Motor neuron (in vitro differentiated cells): ENCODE results near the gene ZNF846. TPM values are rescaled to one million over a fixed set of nuclear protein-coding genes. Genes with fewer than 3 reads are reported as not detected.

Experiments
- ATAC-seq, 8 experiments: fragments of 200-7000 bp; cut with Tn5 transposase; replicated peaks in 6 of 8; 2 replicates each; pipeline ENCODE4 v1.8.0; 2021; ENCODE audit warnings: mild to moderate bottlenecking in 8 of 8, moderate library complexity in 8 of 8
- H3K27ac ChIP-seq, 2 donors: fragments of 250-450 bp; sonication (Bioruptor Pico); 2 replicates each; pipeline ENCODE4 v1.9.0; 2021; ENCODE audit warnings: antibody characterized with exemption in 2 of 2, mild to moderate bottlenecking in 2 of 2, moderate library complexity in 1 of 2
- H3K4me1 ChIP-seq, 2 donors: fragments of 250-450 bp; sonication (Bioruptor Pico); replicated peaks in 1 of 2; 2 replicates each; pipeline ENCODE4 v1.6.1; 2021; ENCODE audit warnings: antibody characterized with exemption in 2 of 2, mild to moderate bottlenecking in 2 of 2, moderate library complexity in 1 of 2
- H3K4me3 ChIP-seq, 5 donors: fragments of 250-450 bp; sonication (Bioruptor Pico); 2 replicates each; pipeline ENCODE4 v1.9.0; 2021; ENCODE audit warnings: antibody characterized with exemption in 5 of 5, mild to moderate bottlenecking in 5 of 5, moderate library complexity in 4 of 5
- WGBS, 10 experiments: fragments of 450-650 bp; shearing (Covaris generic); methylation state at CpG; one replicate each; pipeline ENCODE4 v1.0.0; 2022; 5-methylcytosine and 5-hydroxymethylcytosine counted together
- in situ Hi-C, 9 experiments: fragments of 400-800 bp; cut with MboI; loops; one replicate each; pipeline ENCODE4 v1.15.0; 2021; ENCODE audit warnings: low sequenced_read_pairs in 9 of 9, low pct_unique_long_range_greater_than_20kb in 2 of 9; ENCODE audit not compliant: unreplicated experiment in 9 of 9
- total RNA-seq, 8 experiments: library from RNA; unstranded; fragments of 300-600 nt; gene quantifications; 2 replicates each; pipeline versions ENCODE4 v1.2.3 to v1.2.4, GENCODE V29; 2022

ZNF846 gene
- total RNA-seq, 8 experiments from 2014 or later = 5.1 to 15.0 (median 7.6) TPM

- 0 to 86% (median 85%) methylated on average over 1 to 3 of the region's 3 CpGs; no CpG with 5 or more reads in 5 of the 10 experiments for WGBS, 10 experiments
- in situ Hi-C loops = no loop called here
- no peak overlapping the region for H3K27ac ChIP-seq
- H3K4me3 ChIP-seq = no peak overlapping the region
- ATAC-seq = no peak
- H3K4me1 ChIP-seq = no peaks in the 10 kb centered on the region
Observed at GRCh38 chr19:9711815-9712214, 56.7 kb downstream of the ZNF846 start.

GRCh38 chr19:9709305-9709704 is 59.2 kb downstream of the ZNF846 start:
- Histone ChIP-seq H3K4me3 (no peak overlapping the region), H3K4me1 (no peaks in the 10 kb centered on the region), H3K27ac (no peak overlapping the region)
- whole genome bisulfite sequencing, 10 experiments = 0 to 60% (median 0%) methylated on average over 1 of the region's 1 CpG; no CpG with 5 or more reads in 4 of the 10 experiments
- in situ Hi-C loops = no loop called here
- ATAC-seq = no peak

- 30 to 100% (median 66%) methylated on average over 1 to 4 of the region's 6 CpGs; no CpG with 5 or more reads in 2 of the 10 experiments for WGBS, 10 experiments
Observed at GRCh38 chr19:9705836-9706235, 62.7 kb downstream of the ZNF846 start.

GRCh38 chr19:9702186-9702585 is 66.4 kb downstream of the ZNF846 start:
- WGBS, 10 experiments = 0 to 100% (median 74%) methylated on average over 1 to 5 of the region's 6 CpGs; no CpG with 5 or more reads in 2 of the 10 experiments

More at GRCh38 chr19:9705836-9706235, 62.7 kb downstream of the ZNF846 start:
- H3K4me1 ChIP-seq = no peaks in the 10 kb centered on the region
- H3K27ac ChIP-seq = no peak overlapping the region
- no peak overlapping the region for H3K4me3 ChIP-seq
- no peak for ATAC-seq
- in situ Hi-C loops = no loop called here

More at GRCh38 chr19:9702186-9702585, 66.4 kb downstream of the ZNF846 start:
- no peak for ATAC-seq
- in situ Hi-C loops = no loop called here
- no peaks in the 10 kb centered on the region for H3K4me1 ChIP-seq
- no peak overlapping the region for H3K4me3 ChIP-seq
- H3K27ac ChIP-seq = no peak overlapping the region

Other genes starting within 250 kb of the ZNF846 start
- gene ZNF426, start 230.1 kb downstream of the ZNF846 start, total RNA-seq = 10 to 100 TPM; 10.4 to 21.3 (median 16.2) TPM
- gene ZNF121, start 184.2 kb downstream of the ZNF846 start, total RNA-seq = 10 to 100 TPM; 43.9 to 72.6 (median 51.5) TPM
- 10 to 100 TPM; 23.2 to 60.3 (median 33.7) TPM for gene ZNF561, start 147.5 kb downstream of the ZNF846 start, total RNA-seq
- 10 to 100 TPM; 20.6 to 39.4 (median 28.1) TPM for gene ZNF562, start 93.6 kb downstream of the ZNF846 start, total RNA-seq
- 10 to 100 TPM; 20.3 to 32.9 (median 26.1) TPM for gene FBXL12, start 50.3 kb upstream of the ZNF846 start, total RNA-seq
- 100 to 1,000 TPM; 365 to 691 (median 447) TPM for gene UBL5, start 59.2 kb upstream of the ZNF846 start, total RNA-seq
- 100 to 1,000 TPM in 5 of 8 experiments, 10 to 100 TPM in 3; 95.1 to 185 (median 123) TPM for gene PIN1, start 66.6 kb upstream of the ZNF846 start, total RNA-seq
- 10 to 100 TPM in 6 of 8 experiments, 1 to 10 TPM in 2; 2.1 to 53.1 (median 32.9) TPM for gene OLFM2, start 167.8 kb upstream of the ZNF846 start, total RNA-seq
- gene COL5A3, start 241.8 kb upstream of the ZNF846 start, total RNA-seq = 1 to 10 TPM in 1 of 8 experiments, under 1 TPM in 5, not detected in 2; 0.07 to 5.3 (median 0.19) TPM
- 1 to 10 TPM in 1 of 8 experiments, under 1 TPM in 2, not detected in 5; 0.37 to 2.2 (median 0.97) TPM for gene RDH8, start 244.7 kb upstream of the ZNF846 start, total RNA-seq